Stomach (tissue), 4 donors: ENCODE results near the gene NHERF2.

ENCODE experiments used
- POLR2A ChIP-seq, 4 donors: fragments of 450-650 bp; IDR thresholded peaks; one replicate each; pipeline ENCODE4 v1.6.1; 2016; ENCODE audit warnings: antibody characterized with exemption in 4 of 4, control low read depth in 2 of 4, mild to moderate bottlenecking in 1 of 4, moderate library complexity in 1 of 4
- POLR2AphosphoS5 ChIP-seq, 3 donors: sonication (generic); formaldehyde crosslinking; IDR thresholded peaks; one replicate each; pipeline ENCODE4 v1.6.1; 2016; ENCODE audit warnings: antibody characterized with exemption in 3 of 3
- TF ChIP-seq, protein P1 (sequence below), 7 experiments: fragments of 450-650 bp in 4 of 7; fragments of 200-600 bp in 3 of 7; sonication (generic) in 3 of 7; IDR thresholded peaks; one replicate each; pipeline ENCODE4 v1.5.1; 2016 to 2019; ENCODE audit warnings: antibody characterized with exemption in 7 of 7, control low read depth in 2 of 7, mild to moderate bottlenecking in 1 of 7

DNA sequence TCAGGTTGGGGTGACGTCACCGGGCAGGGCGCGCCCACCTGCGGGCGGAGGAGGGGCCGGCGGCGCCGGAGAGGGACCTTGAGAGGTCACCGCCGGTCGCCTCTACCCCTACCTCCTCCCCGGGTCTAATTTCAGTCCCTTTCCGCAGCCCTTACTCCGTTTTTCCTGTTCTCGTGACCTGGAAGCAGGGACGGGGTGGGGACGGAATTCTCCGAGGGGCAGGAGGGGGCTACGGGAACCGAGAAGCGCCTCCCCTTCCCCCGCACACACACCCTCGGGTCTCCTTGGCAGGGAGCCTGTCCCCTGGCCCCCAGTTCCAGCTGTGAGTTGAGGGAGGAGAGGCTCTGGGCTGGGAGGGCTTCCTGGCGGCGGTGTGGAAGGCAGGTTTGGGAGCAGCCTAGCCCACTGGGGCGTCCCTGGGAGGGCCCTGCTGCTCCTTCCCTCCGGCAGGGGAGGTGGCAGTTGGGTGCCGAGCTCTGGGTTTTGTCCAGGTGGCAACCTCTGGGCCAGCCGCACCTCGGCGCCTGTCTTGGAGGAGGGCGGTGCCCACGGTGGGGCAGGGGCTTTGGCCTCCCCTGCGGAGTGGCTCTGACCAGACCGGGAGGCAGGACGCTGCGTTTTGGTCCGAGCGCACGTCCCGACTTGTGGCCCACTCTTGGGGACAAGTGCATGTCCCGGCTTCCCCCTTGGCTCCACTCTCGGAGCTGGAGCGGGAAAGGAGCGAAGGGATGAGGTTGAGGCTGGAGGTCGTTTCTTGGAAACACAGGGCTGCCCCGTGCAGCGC is 36.2 kb upstream of the NHERF2 start:
- no peak for TF ChIP-seq POLR2AphosphoS5 (IDR thresholded peaks at IDR 0.05)
- no peak for TF ChIP-seq POLR2A (IDR thresholded peaks at IDR 0.05)
- TF ChIP-seq, protein P1, sequence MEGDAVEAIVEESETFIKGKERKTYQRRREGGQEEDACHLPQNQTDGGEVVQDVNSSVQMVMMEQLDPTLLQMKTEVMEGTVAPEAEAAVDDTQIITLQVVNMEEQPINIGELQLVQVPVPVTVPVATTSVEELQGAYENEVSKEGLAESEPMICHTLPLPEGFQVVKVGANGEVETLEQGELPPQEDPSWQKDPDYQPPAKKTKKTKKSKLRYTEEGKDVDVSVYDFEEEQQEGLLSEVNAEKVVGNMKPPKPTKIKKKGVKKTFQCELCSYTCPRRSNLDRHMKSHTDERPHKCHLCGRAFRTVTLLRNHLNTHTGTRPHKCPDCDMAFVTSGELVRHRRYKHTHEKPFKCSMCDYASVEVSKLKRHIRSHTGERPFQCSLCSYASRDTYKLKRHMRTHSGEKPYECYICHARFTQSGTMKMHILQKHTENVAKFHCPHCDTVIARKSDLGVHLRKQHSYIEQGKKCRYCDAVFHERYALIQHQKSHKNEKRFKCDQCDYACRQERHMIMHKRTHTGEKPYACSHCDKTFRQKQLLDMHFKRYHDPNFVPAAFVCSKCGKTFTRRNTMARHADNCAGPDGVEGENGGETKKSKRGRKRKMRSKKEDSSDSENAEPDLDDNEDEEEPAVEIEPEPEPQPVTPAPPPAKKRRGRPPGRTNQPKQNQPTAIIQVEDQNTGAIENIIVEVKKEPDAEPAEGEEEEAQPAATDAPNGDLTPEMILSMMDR (IDR thresholded peaks at IDR 0.05), result no peak
